Peyer's patch (tissue), 4 donors: Measurements from ENCODE around the gene GABRR3.

ENCODE experiments used
- CTCF ChIP-seq, 6 experiments: fragments of 450-650 bp in 4 of 6; fragments of 200-600 bp in 2 of 6; sonication (generic) in 1 of 6; IDR thresholded peaks; one replicate each; pipeline ENCODE4 v1.5.1; 2017 to 2019; ENCODE audit warnings: antibody characterized with exemption in 6 of 6, mild to moderate bottlenecking in 3 of 6, moderate library complexity in 1 of 6
- POLR2A ChIP-seq, 2 donors: fragments of 450-650 bp; IDR thresholded peaks; one replicate each; pipeline ENCODE4 v1.5.1; 2017; ENCODE audit warnings: antibody characterized with exemption in 2 of 2, mild to moderate bottlenecking in 2 of 2, moderate library complexity in 2 of 2

- TF ChIP-seq POLR2A (IDR thresholded peaks at IDR 0.05), result no peak
- TF ChIP-seq CTCF (IDR thresholded peaks at IDR 0.05), result no peak
Measured at GRCh38 chr3:98008855-98009254, 26.3 kb downstream of the GABRR3 start.
